ENCODE data around the gene ANKRD55.
"Not testable (repeated sequence)": the region's sequence is repeated elsewhere in the genome, so short reads cannot be mapped to it uniquely, and the experiment has no call there.

The ANKRD55 gene

GRCh38 chr5:56091664-56092063 lies 141.5 kb downstream of the ANKRD55 start:
- Mint-ChIP-seq H3K9me3 (no peaks in the 10 kb centered on the region), H3K4me1 (ENCODE audit: low read depth) (peaks cover 65% of the 10 kb centered on the region), H3K27ac (no peak overlapping the region)

GRCh38 chr5:56090793-56091460 lies 142.2 kb downstream of the ANKRD55 start:
- Mint-ChIP-seq H3K4me1 (ENCODE audit: low read depth) (peaks cover 65% of the 10 kb centered on the region), H3K9me3 (no peaks in the 10 kb centered on the region), H3K27ac (no peak overlapping the region), H3K4me3 (no peak overlapping the region), H3K36me3 (ENCODE audit: low read depth) (no peaks in the 10 kb centered on the region), H3K27me3 (no peaks in the 10 kb centered on the region)

More at GRCh38 chr5:56091664-56092063, 141.5 kb downstream of the ANKRD55 start:
- H3K4me3 Mint-ChIP-seq, result no peak overlapping the region
- H3K36me3 Mint-ChIP-seq (ENCODE audit: low read depth), result no peaks in the 10 kb centered on the region
- H3K27me3 Mint-ChIP-seq, result no peaks in the 10 kb centered on the region

GRCh38 chr5:56088967-56089829 lies 143.9 kb downstream of the ANKRD55 start:
- Mint-ChIP-seq H3K36me3 (ENCODE audit: low read depth) (no peaks in the 10 kb centered on the region), H3K4me1 (ENCODE audit: low read depth) (peaks cover 60% of the 10 kb centered on the region), H3K27ac (peak overlapping the region; percentile 54), H3K27me3 (no peaks in the 10 kb centered on the region), H3K9me3 (no peaks in the 10 kb centered on the region), H3K4me3 (no peak overlapping the region)

GRCh38 chr5:56088431-56088949 lies 144.6 kb downstream of the ANKRD55 start:
- no peaks in the 10 kb centered on the region for H3K27me3 Mint-ChIP-seq
- H3K9me3 Mint-ChIP-seq, result no peaks in the 10 kb centered on the region
- H3K36me3 Mint-ChIP-seq (ENCODE audit: low read depth), result no peaks in the 10 kb centered on the region
- no peak overlapping the region for H3K4me3 Mint-ChIP-seq
- H3K4me1 Mint-ChIP-seq (ENCODE audit: low read depth), result peaks cover 53% of the 10 kb centered on the region
- no peak overlapping the region for H3K27ac Mint-ChIP-seq

- Mint-ChIP-seq H3K27me3 (no peaks in the 10 kb centered on the region), H3K4me3 (no peak overlapping the region), H3K27ac (no peak overlapping the region), H3K4me1 (ENCODE audit: low read depth) (peaks cover 50% of the 10 kb centered on the region), H3K36me3 (ENCODE audit: low read depth) (no peaks in the 10 kb centered on the region), H3K9me3 (no peaks in the 10 kb centered on the region)
These were observed 147.9 kb downstream of the ANKRD55 start for GRCh38 chr5:56085193-56085592.

- Mint-ChIP-seq H3K9me3 (no peaks in the 10 kb centered on the region), H3K4me3 (no peak overlapping the region), H3K4me1 (ENCODE audit: low read depth) (peaks cover 34% of the 10 kb centered on the region), H3K27ac (no peak overlapping the region), H3K36me3 (ENCODE audit: low read depth) (no peaks in the 10 kb centered on the region), H3K27me3 (no peaks in the 10 kb centered on the region)
These were observed 149.8 kb downstream of the ANKRD55 start for GRCh38 chr5:56083286-56083854.

GRCh38 chr5:56081053-56081642 lies 152.0 kb downstream of the ANKRD55 start:
- not testable (repeated sequence) for H3K36me3 Mint-ChIP-seq (ENCODE audit: low read depth); H3K4me3 Mint-ChIP-seq; H3K9me3 Mint-ChIP-seq; H3K27me3 Mint-ChIP-seq
- peaks cover 41% of the 10 kb centered on the region for H3K4me1 Mint-ChIP-seq (ENCODE audit: low read depth)
- H3K27ac Mint-ChIP-seq, result peak overlapping the region; percentile 3

GRCh38 chr5:56080375-56081052 lies 152.6 kb downstream of the ANKRD55 start:
- Mint-ChIP-seq H3K27me3 (no peaks in the 10 kb centered on the region), H3K36me3 (ENCODE audit: low read depth) (no peaks in the 10 kb centered on the region), H3K9me3 (no peaks in the 10 kb centered on the region), H3K4me3 (no peak overlapping the region), H3K4me1 (ENCODE audit: low read depth) (peaks cover 38% of the 10 kb centered on the region), H3K27ac (peak overlapping the region; percentile 33)

- not testable (repeated sequence) for H3K36me3 Mint-ChIP-seq (ENCODE audit: low read depth); H3K27ac Mint-ChIP-seq; H3K9me3 Mint-ChIP-seq; H3K4me3 Mint-ChIP-seq; H3K27me3 Mint-ChIP-seq
- peaks cover 29% of the 10 kb centered on the region for H3K4me1 Mint-ChIP-seq (ENCODE audit: low read depth)
These were observed 154.0 kb downstream of the ANKRD55 start for GRCh38 chr5:56079157-56079500.

- H3K36me3 Mint-ChIP-seq (ENCODE audit: low read depth), result no peaks in the 10 kb centered on the region
- no peak overlapping the region for H3K4me3 Mint-ChIP-seq
- no peaks in the 10 kb centered on the region for H3K9me3 Mint-ChIP-seq
- H3K27me3 Mint-ChIP-seq, result no peaks in the 10 kb centered on the region
- H3K4me1 Mint-ChIP-seq (ENCODE audit: low read depth), result peaks cover 31% of the 10 kb centered on the region
- H3K27ac Mint-ChIP-seq, result no peak overlapping the region
These were observed 154.6 kb downstream of the ANKRD55 start for GRCh38 chr5:56078278-56079156.

GRCh38 chr5:56077796-56078233 lies 155.3 kb downstream of the ANKRD55 start:
- no peaks in the 10 kb centered on the region for H3K9me3 Mint-ChIP-seq
- no peaks in the 10 kb centered on the region for H3K36me3 Mint-ChIP-seq (ENCODE audit: low read depth)
- no peaks in the 10 kb centered on the region for H3K27me3 Mint-ChIP-seq
- no peak overlapping the region for H3K4me3 Mint-ChIP-seq
- H3K27ac Mint-ChIP-seq, result no peak overlapping the region
- H3K4me1 Mint-ChIP-seq (ENCODE audit: low read depth), result peaks cover 38% of the 10 kb centered on the region

GRCh38 chr5:56076486-56076885 lies 156.6 kb downstream of the ANKRD55 start:
- H3K36me3 Mint-ChIP-seq (ENCODE audit: low read depth), result no peaks in the 10 kb centered on the region
- no peak overlapping the region for H3K27ac Mint-ChIP-seq
- H3K27me3 Mint-ChIP-seq, result no peaks in the 10 kb centered on the region
- H3K4me3 Mint-ChIP-seq, result no peak overlapping the region
- peaks cover 32% of the 10 kb centered on the region for H3K4me1 Mint-ChIP-seq (ENCODE audit: low read depth)
- H3K9me3 Mint-ChIP-seq, result no peaks in the 10 kb centered on the region

- Mint-ChIP-seq H3K4me1 (ENCODE audit: low read depth) (peaks cover 33% of the 10 kb centered on the region), H3K36me3 (ENCODE audit: low read depth) (no peaks in the 10 kb centered on the region), H3K27me3 (no peaks in the 10 kb centered on the region), H3K9me3 (no peaks in the 10 kb centered on the region), H3K27ac (no peak overlapping the region), H3K4me3 (no peak overlapping the region)
These were observed 157.8 kb downstream of the ANKRD55 start for GRCh38 chr5:56075361-56075760.

Measured in stimulated activated naive CD8-positive, alpha-beta T cell treated with anti-CD3 and anti-CD28 coated beads, Interleukin-15, Interleukin-2, amounts not matched to agents 100 ng/mL and 50 ng/mL, for 24 hours (primary cell).